Stimulated activated CD4-positive, alpha-beta T cell treated with anti-CD3 and anti-CD28 coated beads, TNF-alpha, amount 100 ng/mL, for 4 hours (primary cell): ENCODE data around the gene LRRC32.
"Not testable (repeated sequence)": the region's sequence is repeated elsewhere in the genome, so short reads cannot be mapped to it uniquely, and the experiment has no call there.

ENCODE experiments used
- DNase-seq, 3 experiments: peaks; one replicate each; pipeline ENCODE4 v3.0.0-alpha.2; 2020; ENCODE audit warnings: low read depth in 3 of 3

The LRRC32 gene

GRCh38 chr11:76649851-76650372 lies 20.6 kb downstream of the LRRC32 start:
- no peak for DNase-seq

- no peak for DNase-seq
Observed at GRCh38 chr11:76649011-76649410, 21.5 kb downstream of the LRRC32 start.

- DNase-seq = no peak
Observed at GRCh38 chr11:76648061-76648460, 22.5 kb downstream of the LRRC32 start.

- no peak for DNase-seq
Observed at GRCh38 chr11:76646882-76647534, 23.5 kb downstream of the LRRC32 start.

- no peak for DNase-seq
Observed at GRCh38 chr11:76644591-76644990, 26.0 kb downstream of the LRRC32 start.

- DNase-seq = not testable (repeated sequence)
Observed at GRCh38 chr11:76643711-76644110, 26.8 kb downstream of the LRRC32 start.

- DNase-seq = no peak
Observed at GRCh38 chr11:76642341-76642740, 28.2 kb downstream of the LRRC32 start.

GRCh38 chr11:76641905-76642304 lies 28.6 kb downstream of the LRRC32 start:
- DNase-seq = no peak

GRCh38 chr11:76640501-76640900 lies 30.0 kb downstream of the LRRC32 start:
- DNase-seq = no peak

- no peak for DNase-seq
Observed at GRCh38 chr11:76639621-76640020, 30.9 kb downstream of the LRRC32 start.

GRCh38 chr11:76638270-76639197 lies 32.0 kb downstream of the LRRC32 start:
- no peak for DNase-seq

GRCh38 chr11:76637491-76638269 lies 32.9 kb downstream of the LRRC32 start:
- no peak for DNase-seq

GRCh38 chr11:76636826-76637460 lies 33.6 kb downstream of the LRRC32 start:
- DNase-seq = no peak

GRCh38 chr11:76635991-76636738 lies 34.4 kb downstream of the LRRC32 start:
- no peak for DNase-seq

GRCh38 chr11:76634886-76635285 lies 35.7 kb downstream of the LRRC32 start:
- no peak for DNase-seq

GRCh38 chr11:76632492-76632891 lies 38.1 kb downstream of the LRRC32 start:
- DNase-seq = no peak

- no peak for DNase-seq
Observed at GRCh38 chr11:76631566-76632308, 38.8 kb downstream of the LRRC32 start.

- no peak for DNase-seq
Observed at GRCh38 chr11:76630600-76631281, 39.8 kb downstream of the LRRC32 start.

- no peak for DNase-seq
Observed at GRCh38 chr11:76629853-76630599, 40.5 kb downstream of the LRRC32 start.
